K562 (cell line): ENCODE data around the gene SLC25A31. TPM values are rescaled to one million over a fixed set of nuclear protein-coding genes. Genes with fewer than 3 reads are reported as not detected.
A peak's percentile ranks its signal among the peaks of the same experiment; 100 is the strongest.

ENCODE experiments used
- ATAC-seq: fragments of 200-7000 bp; cut with Tn5 transposase; 3 replicates; pipeline ENCODE4 v1.9.1; 2020; ENCODE audit warnings: moderate library complexity
- BruUV-seq: library from RNA; stranded (reverse); fragments of 400-500 nt; replicated peaks from 2 replicates; lab custom pipeline; 2021; lab: Mats Ljungman, UMichigan
- CTCF ChIA-PET: fragments of 300-600 bp; formaldehyde crosslinking; extraction: SDS; loops from one replicate; lab custom pipeline; 2021; ENCODE audit warnings: low intra/inter-chr PET ratio; lab: Yijun Ruan, JAX
- POLR2A ChIA-PET: fragments of 300-600, 350-650 bp; sonication (Branson Sonifier 250); formaldehyde crosslinking; extraction: SDS; loops from one replicate; lab custom pipeline; 2021; ENCODE audit warnings: antibody characterized with exemption, inconsistent platforms; lab: Yijun Ruan, JAX
- DNase-seq, 4 experiments: peaks; one replicate each; pipeline versions ENCODE4 v3.0.0 to v3.0.0-alpha.2; 2011 to 2018; ENCODE audit warnings: low spot score in 3 of 4, mixed read lengths in 3 of 4; ENCODE audit errors: extremely low read depth in 1 of 4
- FAIRE-seq: peaks from 2 replicates; lab custom pipeline; 2011; peaks lifted over from hg19 to GRCh38; lab: Jason Lieb, UNC
- H2AFZ ChIP-seq: 2 replicates; pipeline ENCODE4 v1.6.0; 2011; ENCODE audit warnings: low read depth, low read length, control low read depth, inconsistent platforms
- H3K27ac ChIP-seq: fragments of 200-600 bp; 3 replicates; pipeline ENCODE4 v1.8.0; 2011; ENCODE audit warnings: low read depth, mild to moderate bottlenecking, control low read depth, inconsistent platforms, low read length, moderate library complexity, mixed read lengths; ENCODE audit errors: extremely low read depth
- H3K27me3 ChIP-seq, 2 experiments: fragments of 300-600 bp in 1 of 2; 2 replicates in 1 of 2; 3 replicates in 1 of 2; pipeline versions ENCODE4 v1.6.0 to v1.8.0; 2011; ENCODE audit warnings: inconsistent platforms in 2 of 2, low read length in 2 of 2, mild to moderate bottlenecking in 1 of 2, mixed read lengths in 1 of 2, moderate library complexity in 1 of 2; ENCODE audit not compliant: control insufficient read depth in 2 of 2, insufficient read depth in 2 of 2
- H3K36me3 ChIP-seq: fragments of 300-600 bp; 3 replicates; pipeline ENCODE4 v1.8.0; 2011; ENCODE audit warnings: mild to moderate bottlenecking, low read length, inconsistent platforms; ENCODE audit not compliant: control insufficient read depth, insufficient read depth
- H3K4me1 ChIP-seq, 2 experiments: fragments of 200-600 bp in 1 of 2; replicated peaks in 1 of 2; 2 replicates in 1 of 2; 3 replicates in 1 of 2; pipeline versions ENCODE4 v1.5.1 to v1.8.0; 2011; ENCODE audit warnings: inconsistent platforms in 2 of 2, low read length in 2 of 2, mild to moderate bottlenecking in 1 of 2, mixed read lengths in 1 of 2, moderate library complexity in 1 of 2; ENCODE audit not compliant: control insufficient read depth in 2 of 2, insufficient read depth in 2 of 2
- H3K4me2 ChIP-seq: 2 replicates; pipeline ENCODE4 v1.6.1; 2011; ENCODE audit warnings: low read length, control low read depth, inconsistent platforms, mixed read lengths; ENCODE audit not compliant: insufficient read depth
- H3K4me3 ChIP-seq: fragments of 200-600 bp; sonication (generic), shearing (Covaris generic); 2 replicates; pipeline ENCODE4 v1.5.1; 2016; ENCODE audit warnings: control low read depth, inconsistent platforms
- H3K79me2 ChIP-seq: fragments of 200-600 bp; 3 replicates; pipeline ENCODE4 v1.8.0; 2011; ENCODE audit warnings: low read length, inconsistent platforms; ENCODE audit not compliant: control insufficient read depth, insufficient read depth
- H3K9ac ChIP-seq, 2 experiments: 2 replicates each; pipeline versions ENCODE4 v1.6.0 to v1.6.1; 2011; ENCODE audit warnings: low read depth in 2 of 2, low read length in 2 of 2, control low read depth in 1 of 2, inconsistent platforms in 1 of 2, mild to moderate bottlenecking in 1 of 2, mixed read lengths in 1 of 2; ENCODE audit not compliant: insufficient read depth in 1 of 2
- H3K9me1 ChIP-seq: one replicate; pipeline ENCODE4 v1.6.0; 2011; ENCODE audit warnings: inconsistent platforms, mild to moderate bottlenecking, low read length, moderate library complexity; ENCODE audit not compliant: control insufficient read depth, insufficient read depth
- H3K9me3 ChIP-seq: replicated peaks from 2 replicates; pipeline ENCODE4 v1.5.1; 2011; ENCODE audit warnings: low read depth, low read length, inconsistent platforms; ENCODE audit not compliant: control insufficient read depth, insufficient read depth
- H4K20me1 ChIP-seq: replicated peaks from 2 replicates; pipeline ENCODE4 v1.6.1; 2011; ENCODE audit warnings: low read length, inconsistent platforms, mixed read lengths; ENCODE audit not compliant: control insufficient read depth, insufficient read depth
- ARID4B ChIP-seq: sonication (generic); formaldehyde crosslinking; IDR thresholded peaks from 2 replicates; pipeline ENCODE4 v1.8.0; 2022; ENCODE audit warnings: mild to moderate bottlenecking, missing genetic modification reagents
- ID3 ChIP-seq, 2 experiments: fragments of 250-450 bp in 1 of 2; fragments of 450-650 bp in 1 of 2; sonication (Bioruptor Pico) in 1 of 2; IDR thresholded peaks; 2 replicates each; pipeline versions ENCODE4 v1.6.1 to v1.8.0; 2016 to 2021; ENCODE audit warnings: mild to moderate bottlenecking in 2 of 2, moderate library complexity in 2 of 2, missing compliant biosample characterization in 1 of 2, missing genetic modification characterization in 1 of 2
- MLLT1 ChIP-seq, 2 experiments: fragments of 450-650 bp; IDR thresholded peaks; 2 replicates each; pipeline ENCODE4 v1.6.1; 2016
- RBFOX2 ChIP-seq: fragments of 200-400 bp; formaldehyde crosslinking; IDR thresholded peaks from 2 replicates; pipeline ENCODE4 v1.6.1; 2017; ENCODE audit warnings: low read depth, mild to moderate bottlenecking, low read length, moderate library complexity
- TRIM28 ChIP-seq: fragments of 450-650 bp; IDR thresholded peaks from 2 replicates; pipeline ENCODE4 v1.6.1; 2017
- ZNF311 ChIP-seq: fragments of 250-450 bp; sonication (Bioruptor Pico); IDR thresholded peaks from 2 replicates; pipeline ENCODE4 v1.4.0; 2020; ENCODE audit warnings: mild to moderate bottlenecking, moderate library complexity
- ZNF609 ChIP-seq: sonication (generic); formaldehyde crosslinking; IDR thresholded peaks from 2 replicates; pipeline ENCODE4 v1.8.1; 2023; ENCODE audit warnings: missing genetic modification reagents, mild to moderate bottlenecking, borderline replicate concordance
- WGBS: fragments of 100-300 bp; shearing (Covaris generic); methylation state at CpG from one replicate; pipeline ENCODE4 v1.1.6; 2016; ENCODE audit warnings: low coverage, mixed read lengths; ENCODE audit not compliant: insufficient coverage; ENCODE audit errors: missing lambda C conversion rate; 5-methylcytosine and 5-hydroxymethylcytosine counted together
- in situ Hi-C: fragments of 300-500 bp; cut with MboI; formaldehyde crosslinking; loops from 4 replicates; pipeline ENCODE4 v1.15.0; 2018; ENCODE audit warnings: inconsistent platforms, mixed read lengths
- intact Hi-C: fragments of 100-400 bp; cut with micrococcal nuclease; formaldehyde crosslinking; loops from 2 replicates; pipeline ENCODE4 v1.14.2; 2022
- polyA plus RNA-seq, 8 experiments: library from polyadenylated mRNA; depleted of rRNA in 4 of 8; stranded (reverse) in 5 of 8; unstranded in 3 of 8; fragments of >200 nt; fragmentation: Nextera tagmentation in 2 of 8; fragmentation: Illumina TruSeq in 1 of 8; extraction: Ambion mirVana in 2 of 8; extraction: Trizol in 1 of 8; gene quantifications; 2 replicates each; pipeline versions ENCODE4 v1.2.1 to v1.2.3, GENCODE V29; 2011 to 2014; ENCODE audit warnings: inconsistent platforms in 1 of 8, missing spikeins in 1 of 8
- total RNA-seq, 7 experiments: library from RNA; depleted of rRNA in 6 of 7; stranded (reverse); fragments of >200 nt in 6 of 7; fragmentation: Illumina TruSeq in 2 of 7; extraction: Trizol in 2 of 7; gene quantifications; 2 replicates each; pipeline versions ENCODE4 v1.2.1 to v1.2.3, GENCODE V29; 2011 to 2021; ENCODE audit warnings: low replicate concordance in 1 of 7

SLC25A31 gene
- total and polyA plus RNA-seq, 9 of the 15 experiments (the other 6 are each of a cell fraction or from before 2014, with no cell fraction given), result 0.07 TPM; not detected in 8

- peaks cover 0 to 13% of the 10 kb centered on the region in 2 experiments; a peak in 2 of 5 replicates for H3K4me1 ChIP-seq
- in situ Hi-C loops, result no loop called here
- H4K20me1 ChIP-seq, result no peaks in the 10 kb centered on the region
- H3K9me3 ChIP-seq, result no peaks in the 10 kb centered on the region
- H3K27me3 ChIP-seq, result no peaks in the 10 kb centered on the region
- H3K4me3 ChIP-seq, result peak within 1 kb of the TSS; percentile 54
- FAIRE-seq, result peak; percentile 59
- DNase-seq, result peak in 1 of 4 experiments; percentile 33
- peaks cover 53% of the 10 kb centered on the region for H3K79me2 ChIP-seq
- POLR2A ChIA-PET, result interaction anchor here (0.7 to 2.0 kb wide), 10 partner anchors 11 to 390 kb away, joined by 3 to 6 read pairs (median 3); no protein-coding TSS in a partner anchor
- BruUV-seq, result no TSS peak
- H3K9me1 ChIP-seq, result no peaks in the 10 kb centered on the region
- H3K4me2 ChIP-seq, result peak within 1 kb of the TSS; percentile 98
- intact Hi-C loops, result loop anchor here (1.0 to 5.0 kb wide), 3 partner anchors 98 to 280 kb away; partner anchors contain the start of genes ABHD18, LARP1B, MFSD8 and PLK4
- peak within 1 kb of the TSS; percentile 75 for H3K27ac ChIP-seq
- CTCF ChIA-PET, result no interaction called here
- peak within 1 kb of the TSS; percentile 89 for H2AFZ ChIP-seq
- H3K9ac ChIP-seq, result peak within 1 kb of the TSS; percentile 77 to 91
- under 1% methylated on average over 57 of the region's 63 CpGs for WGBS
- ATAC-seq, result peak; percentile 62
- peaks cover 2% of the 10 kb centered on the region; the same call in 1 of the 3 replicates for H3K36me3 ChIP-seq
- TF ChIP-seq ARID4B (CRISPR knock-in tag) (peak; percentile 67), ID3 (CRISPR knock-in tag; IDR thresholded peaks at IDR 0.05) (no peak), ID3 (tag; IDR thresholded peaks at IDR 0.05) (0 out of 2 replicates have a peak, but pooled peaks have one; percentile 33), TRIM28 (peak; percentile 41; the same call in 1 of the 2 replicates), RBFOX2 (peak; percentile 98), ZNF609 (0 out of 2 replicates have a peak, but pooled peaks have one; percentile 15), ZNF311 (CRISPR knock-in tag) (no peak), MLLT1 (IDR thresholded peaks at IDR 0.05) (peak; percentile 11 to 76; a peak in 1 of 4 replicates)
These were observed 52.2 kb downstream of the SLC25A31 start, which contains the start of gene HSPA4L for GRCh38 chr4:127782275-127783025. Gene HSPA4L (plus strand): TSS chr4:127782322. CDS start chr4:127782551, 229 bp downstream.
